Stimulated activated CD4-positive, alpha-beta T cell treated with anti-CD3 and anti-CD28 coated beads, TNF-alpha, amount 100 ng/mL, for 48 hours (primary cell): ENCODE results near the gene TICAM2.

ENCODE experiments used
- DNase-seq, 3 donors: peaks; one replicate each; pipeline ENCODE4 v3.0.0-alpha.2; 2020; ENCODE audit warnings: low read depth in 3 of 3

The TICAM2 gene

GRCh38 chr5:115607935-115608334, 5.7 kb upstream of the TICAM2 start:
- no peak for DNase-seq

- DNase-seq, result no peak
These were observed 3.2 kb upstream of the TICAM2 start for GRCh38 chr5:115605436-115605835.

- no peak for DNase-seq
These were observed 379 bp upstream of the TICAM2 start for GRCh38 chr5:115602591-115603125.

GRCh38 chr5:115600766-115601165, 1.5 kb downstream of the TICAM2 start:
- no peak for DNase-seq

GRCh38 chr5:115599924-115600323, 2.4 kb downstream of the TICAM2 start:
- no peak for DNase-seq

GRCh38 chr5:115599502-115599901, 2.8 kb downstream of the TICAM2 start:
- DNase-seq, result no peak

- no peak for DNase-seq
These were observed 7.9 kb downstream of the TICAM2 start for GRCh38 chr5:115594128-115595047.

GRCh38 chr5:115589043-115589442, 13.2 kb downstream of the TICAM2 start:
- no peak for DNase-seq

- no peak for DNase-seq
These were observed 13.6 kb downstream of the TICAM2 start for GRCh38 chr5:115588640-115589039.

GRCh38 chr5:115586525-115587146, 15.6 kb downstream of the TICAM2 start:
- DNase-seq, result no peak

GRCh38 chr5:115585265-115585664, 17.0 kb downstream of the TICAM2 start:
- DNase-seq, result no peak

- DNase-seq, result no peak
These were observed 17.8 kb downstream of the TICAM2 start for GRCh38 chr5:115584501-115584900.

- no peak for DNase-seq
These were observed 18.8 kb downstream of the TICAM2 start for GRCh38 chr5:115583474-115583873.

GRCh38 chr5:115580941-115581340, 21.3 kb downstream of the TICAM2 start:
- DNase-seq, result no peak

- no peak for DNase-seq
These were observed 22.5 kb downstream of the TICAM2 start for GRCh38 chr5:115579747-115580173.

- no peak for DNase-seq
These were observed 23.1 kb downstream of the TICAM2 start for GRCh38 chr5:115579216-115579615.

- DNase-seq, result no peak
These were observed 23.6 kb downstream of the TICAM2 start for GRCh38 chr5:115578657-115579056.

- DNase-seq, result no peak
These were observed 24.5 kb downstream of the TICAM2 start for GRCh38 chr5:115577741-115578140.

- DNase-seq, result no peak
These were observed 24.9 kb downstream of the TICAM2 start for GRCh38 chr5:115577329-115577728.

GRCh38 chr5:115575167-115576070, 26.9 kb downstream of the TICAM2 start:
- no peak for DNase-seq

GRCh38 chr5:115573133-115573532, 29.1 kb downstream of the TICAM2 start:
- DNase-seq, result no peak

- no peak for DNase-seq
These were observed 30.8 kb downstream of the TICAM2 start for GRCh38 chr5:115571441-115571878.
